Measurements from ENCODE around the gene PFN1. TPM values are rescaled to one million over a fixed set of nuclear protein-coding genes. Genes with fewer than 3 reads are reported as not detected.

PFN1 gene
- total RNA-seq, 4 donors from 2014 or later: 170 to 396 (median 304) TPM

- Histone ChIP-seq H3K9me3 (no peaks in the 10 kb centered on the region), H3K4me3 (peak within 1 kb of the TSS; percentile 74 to 81), H3K36me3 (no peaks in the 10 kb centered on the region), H3K4me1 (peaks cover 9 to 16% of the 10 kb centered on the region in 2 donors), H3K27me3 (no peaks in the 10 kb centered on the region), H3K27ac (peak within 1 kb of the TSS; percentile 89 to 91)
- intact Hi-C loops (cut with DNase I; ENCODE audit: low total_unique reads): no loop called here
- DNase-seq: peak; percentile 89 to 91
- TF ChIP-seq POLR2A (IDR thresholded peaks at IDR 0.05) (peak; percentile 70 to 81), CTCF (IDR thresholded peaks at IDR 0.05) (peak; percentile 58 to 87 (median 80))
These were observed 38.8 kb upstream of the PFN1 start, which contains the start of gene CAMTA2 for GRCh38 chr17:4986951-4987766. TSS of gene CAMTA2 (minus strand) at chr17:4987675. CDS start at chr17:4986222, 1,453 bp downstream.

DNA sequence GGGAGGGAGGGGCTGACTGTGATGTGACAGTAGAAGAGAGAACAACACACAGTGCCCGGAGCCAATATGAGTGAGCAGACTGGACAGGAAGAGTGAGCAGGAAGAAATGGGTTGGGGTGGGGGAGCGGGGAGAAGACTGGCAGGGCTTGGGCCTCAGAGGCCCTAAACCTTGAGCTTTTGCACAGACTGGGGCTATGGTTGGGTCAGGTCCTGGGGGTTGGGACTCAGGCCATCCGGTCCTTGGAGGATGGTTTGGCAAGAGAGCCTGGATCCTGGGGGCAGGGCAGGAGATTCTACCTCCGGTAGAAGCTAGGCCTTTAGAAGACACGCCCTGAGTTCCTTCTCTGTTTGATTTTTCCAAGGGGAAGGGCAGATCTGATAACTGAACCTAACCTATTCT lies 38.1 kb upstream of the PFN1 start:
- peaks cover 9 to 16% of the 10 kb centered on the region in 2 donors for H3K4me1 ChIP-seq
- H3K36me3 ChIP-seq: no peaks in the 10 kb centered on the region
- H3K27me3 ChIP-seq: no peaks in the 10 kb centered on the region
- H3K27ac ChIP-seq: peak overlapping the region; percentile 89 to 91
- no peak for TF ChIP-seq CTCF (IDR thresholded peaks at IDR 0.05)
- TF ChIP-seq POLR2A (IDR thresholded peaks at IDR 0.05): peak in 1 of 2 donors; percentile 31
- peak overlapping the region; percentile 74 to 81 for H3K4me3 ChIP-seq
- intact Hi-C loops (cut with DNase I; ENCODE audit: low total_unique reads): no loop called here
- H3K9me3 ChIP-seq: no peaks in the 10 kb centered on the region
- DNase-seq: peak in 1 of 2 donors; percentile 33

- intact Hi-C loops (cut with DNase I; ENCODE audit: low total_unique reads): no loop called here
- Histone ChIP-seq H3K27me3 (no peaks in the 10 kb centered on the region), H3K4me1 (no peaks in the 10 kb centered on the region), H3K27ac (no peak overlapping the region), H3K4me3 (no peak overlapping the region), H3K9me3 (no peaks in the 10 kb centered on the region), H3K36me3 (no peaks in the 10 kb centered on the region)
- TF ChIP-seq CTCF (IDR thresholded peaks at IDR 0.05) (no peak), POLR2A (IDR thresholded peaks at IDR 0.05) (no peak)
- DNase-seq: no peak
These were observed 34.0 kb upstream of the PFN1 start for GRCh38 chr17:4982305-4982704.

DNA sequence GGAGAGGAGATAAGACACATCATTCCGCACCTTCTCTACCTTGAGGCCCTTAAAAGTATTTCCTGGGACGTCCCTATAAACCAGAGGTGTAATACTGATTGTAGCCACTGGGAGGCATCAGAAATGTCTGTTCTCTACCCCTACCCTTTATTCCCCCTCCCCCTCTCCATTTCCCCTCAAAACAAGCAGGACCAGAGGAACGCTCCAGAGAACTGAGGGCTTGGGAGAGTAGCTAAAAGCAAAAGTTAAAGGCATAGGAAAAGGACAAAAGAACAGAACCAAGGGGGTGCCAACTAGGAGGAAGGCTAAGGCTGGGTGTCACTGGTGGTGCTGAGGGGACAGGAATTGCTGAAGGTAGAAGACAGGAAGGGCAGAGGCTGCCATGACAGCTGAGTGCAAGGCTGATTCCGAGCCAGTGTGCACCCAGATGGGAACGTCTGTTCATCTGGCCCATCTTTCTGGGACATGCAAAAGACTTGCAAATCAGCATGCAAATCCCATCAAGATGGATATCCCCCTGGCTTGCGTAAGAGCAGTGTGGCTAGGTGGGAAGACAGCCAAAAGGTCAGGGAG lies 32.4 kb upstream of the PFN1 start:
- intact Hi-C loops (cut with DNase I; ENCODE audit: low total_unique reads): no loop called here
- no peak overlapping the region for H3K27ac ChIP-seq
- H3K4me3 ChIP-seq: no peak overlapping the region
- peak in 1 of 2 donors; percentile 45 for DNase-seq
- no peaks in the 10 kb centered on the region for H3K4me1 ChIP-seq
- no peaks in the 10 kb centered on the region for H3K27me3 ChIP-seq
- no peaks in the 10 kb centered on the region for H3K36me3 ChIP-seq
- no peaks in the 10 kb centered on the region for H3K9me3 ChIP-seq
- peak; percentile 65 to 84 (median 72) for TF ChIP-seq CTCF (IDR thresholded peaks at IDR 0.05)
- TF ChIP-seq POLR2A (IDR thresholded peaks at IDR 0.05): no peak

GRCh38 chr17:4978726-4979125 lies 30.4 kb upstream of the PFN1 start:
- intact Hi-C loops (cut with DNase I; ENCODE audit: low total_unique reads): no loop called here
- no peak for DNase-seq
- H3K9me3 ChIP-seq: no peaks in the 10 kb centered on the region
- H3K4me1 ChIP-seq: no peaks in the 10 kb centered on the region
- TF ChIP-seq POLR2A (IDR thresholded peaks at IDR 0.05) (no peak), CTCF (IDR thresholded peaks at IDR 0.05) (no peak)
- H3K4me3 ChIP-seq: no peak overlapping the region
- no peaks in the 10 kb centered on the region for H3K36me3 ChIP-seq
- no peak overlapping the region for H3K27ac ChIP-seq
- no peaks in the 10 kb centered on the region for H3K27me3 ChIP-seq
